HEK293T (cell line): ENCODE measurements around the gene KIF26B.

Experiments used
- CTCF ChIA-PET: fragments of 350-600 bp; formaldehyde crosslinking; extraction: SDS; loops from one replicate; lab custom pipeline; 2021; ENCODE audit warnings: antibody characterized with exemption, inconsistent platforms; lab: Yijun Ruan, JAX
- POLR2A ChIA-PET: fragments of 350-600 bp; formaldehyde crosslinking; extraction: SDS; loops from one replicate; lab custom pipeline; 2020; ENCODE audit warnings: antibody characterized with exemption, inconsistent platforms; lab: Yijun Ruan, JAX
- DNase-seq: peaks from one replicate; pipeline ENCODE4 v3.0.0; 2012; ENCODE audit warnings: mixed read lengths; ENCODE audit errors: extremely low spot score
- ARNT ChIP-seq: fragments of 450-650 bp; IDR thresholded peaks from 2 replicates; pipeline ENCODE4 v1.6.1; 2017; ENCODE audit warnings: mild to moderate bottlenecking
- BHLHE40 ChIP-seq: fragments of 450-650 bp; IDR thresholded peaks from 2 replicates; pipeline ENCODE4 v1.6.1; 2016; ENCODE audit warnings: mild to moderate bottlenecking, moderate library complexity, borderline replicate concordance
- CTBP1 ChIP-seq: fragments of 450-650 bp; IDR thresholded peaks from 2 replicates; pipeline ENCODE4 v1.6.1; 2016; ENCODE audit warnings: borderline replicate concordance
- ELF4 ChIP-seq: fragments of 450-650 bp; IDR thresholded peaks from 2 replicates; pipeline ENCODE4 v1.6.1; 2017; ENCODE audit warnings: antibody characterized with exemption
- FOXA1 ChIP-seq: fragments of 450-650 bp; IDR thresholded peaks from 2 replicates; pipeline ENCODE4 v1.6.1; 2016; ENCODE audit warnings: mild to moderate bottlenecking
- FOXK2 ChIP-seq: fragments of 450-650 bp; IDR thresholded peaks from 2 replicates; pipeline ENCODE4 v1.6.1; 2016; ENCODE audit warnings: mild to moderate bottlenecking
- FOXM1 ChIP-seq: fragments of 450-650 bp; IDR thresholded peaks from 2 replicates; pipeline ENCODE4 v1.6.1; 2017; ENCODE audit warnings: mild to moderate bottlenecking, borderline replicate concordance
- HDGF ChIP-seq: fragments of 450-650 bp; IDR thresholded peaks from 2 replicates; pipeline ENCODE4 v1.6.1; 2017; ENCODE audit warnings: antibody characterized with exemption, borderline replicate concordance
- L3MBTL2 ChIP-seq: fragments of 450-650 bp; conservative IDR thresholded peaks from 2 replicates; pipeline ENCODE4 v1.6.1; 2016; ENCODE audit warnings: mild to moderate bottlenecking
- LEF1 ChIP-seq: fragments of 450-650 bp; IDR thresholded peaks from 2 replicates; pipeline ENCODE4 v1.6.1; 2017; ENCODE audit warnings: mild to moderate bottlenecking, borderline replicate concordance
- NFRKB ChIP-seq: fragments of 450-650 bp; IDR thresholded peaks from 2 replicates; pipeline ENCODE4 v1.6.1; 2016; ENCODE audit warnings: mild to moderate bottlenecking, moderate library complexity
- SP1 ChIP-seq: fragments of 450-650 bp; IDR thresholded peaks from 2 replicates; pipeline ENCODE4 v1.6.1; 2017
- SUZ12 ChIP-seq: fragments of 450-650 bp; IDR thresholded peaks from 2 replicates; pipeline ENCODE4 v1.6.1; 2016; ENCODE audit warnings: mild to moderate bottlenecking
- TARDBP ChIP-seq: fragments of 450-650 bp; IDR thresholded peaks from 2 replicates; pipeline ENCODE4 v1.6.1; 2016
- ZNF384 ChIP-seq: fragments of 450-650 bp; IDR thresholded peaks from 2 replicates; pipeline ENCODE4 v1.6.1; 2016
- TF ChIP-seq, protein P1 (sequence below): fragments of 450-650 bp; IDR thresholded peaks from 2 replicates; pipeline ENCODE4 v1.6.1; 2016

The KIF26B gene

DNA sequence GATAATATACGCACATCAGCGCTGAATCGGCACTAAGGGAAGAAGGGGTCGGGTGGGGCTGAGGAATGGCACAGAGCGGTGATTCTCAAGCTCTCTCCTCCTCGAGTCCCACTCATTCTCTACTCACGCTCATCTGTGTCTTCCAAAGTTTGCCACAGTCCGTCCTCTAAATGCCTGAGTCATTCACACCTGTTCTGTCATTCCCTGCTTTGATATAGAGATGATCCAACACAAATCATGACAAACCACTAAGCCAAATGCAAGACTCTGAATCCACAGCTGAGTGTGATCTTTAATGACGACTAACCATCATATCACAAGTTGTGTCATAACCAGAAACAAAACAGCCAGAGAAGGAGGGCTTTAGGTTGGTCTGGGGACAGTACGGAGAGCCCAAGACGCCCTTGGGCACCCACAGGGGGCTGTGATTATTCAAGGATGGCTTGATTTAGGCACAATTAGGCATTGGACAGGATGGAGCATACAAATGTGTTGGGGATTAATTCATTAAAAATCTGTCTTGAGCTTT is 501.5 kb downstream of the KIF26B start:
- CTCF ChIA-PET = interaction anchor here (0.7 kb wide), 1 partner anchor 8 kb away, joined by 7 read pairs; no protein-coding TSS in a partner anchor
- POLR2A ChIA-PET = no interaction called here
- DNase-seq = no peak
- TF ChIP-seq FOXM1 (no peak), LEF1 (no peak), CTBP1 (no peak), FOXA1 (no peak), NFRKB (no peak), L3MBTL2 (no peak), SUZ12 (no peak), TARDBP (no peak), ZNF384 (no peak), BHLHE40 (no peak)
- TF ChIP-seq, protein P1, sequence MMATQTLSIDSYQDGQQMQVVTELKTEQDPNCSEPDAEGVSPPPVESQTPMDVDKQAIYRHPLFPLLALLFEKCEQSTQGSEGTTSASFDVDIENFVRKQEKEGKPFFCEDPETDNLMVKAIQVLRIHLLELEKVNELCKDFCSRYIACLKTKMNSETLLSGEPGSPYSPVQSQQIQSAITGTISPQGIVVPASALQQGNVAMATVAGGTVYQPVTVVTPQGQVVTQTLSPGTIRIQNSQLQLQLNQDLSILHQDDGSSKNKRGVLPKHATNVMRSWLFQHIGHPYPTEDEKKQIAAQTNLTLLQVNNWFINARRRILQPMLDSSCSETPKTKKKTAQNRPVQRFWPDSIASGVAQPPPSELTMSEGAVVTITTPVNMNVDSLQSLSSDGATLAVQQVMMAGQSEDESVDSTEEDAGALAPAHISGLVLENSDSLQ = no peak

DNA sequence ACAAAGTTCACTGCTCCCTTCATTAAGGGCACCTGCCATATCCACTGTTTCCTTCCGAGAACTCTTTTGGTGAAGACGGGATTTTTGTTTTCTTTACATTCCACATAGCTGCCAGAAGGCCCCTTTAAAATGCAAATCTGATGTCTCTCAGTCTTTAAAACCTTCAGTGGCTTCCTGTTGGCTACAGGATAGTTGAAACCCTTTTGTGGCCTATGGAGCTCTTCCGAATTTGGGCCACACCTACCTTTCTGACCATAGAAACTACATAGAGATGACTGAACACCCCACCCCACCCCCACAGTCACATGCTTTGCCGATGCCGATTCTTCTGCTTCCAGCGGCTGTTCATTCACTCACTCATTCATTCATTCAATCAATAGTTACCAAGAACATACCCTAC is 502.6 kb downstream of the KIF26B start:
- no peak for DNase-seq
- ChIA-PET POLR2A (no interaction called here), CTCF (no interaction called here)
- TF ChIP-seq TARDBP = no peak

DNA sequence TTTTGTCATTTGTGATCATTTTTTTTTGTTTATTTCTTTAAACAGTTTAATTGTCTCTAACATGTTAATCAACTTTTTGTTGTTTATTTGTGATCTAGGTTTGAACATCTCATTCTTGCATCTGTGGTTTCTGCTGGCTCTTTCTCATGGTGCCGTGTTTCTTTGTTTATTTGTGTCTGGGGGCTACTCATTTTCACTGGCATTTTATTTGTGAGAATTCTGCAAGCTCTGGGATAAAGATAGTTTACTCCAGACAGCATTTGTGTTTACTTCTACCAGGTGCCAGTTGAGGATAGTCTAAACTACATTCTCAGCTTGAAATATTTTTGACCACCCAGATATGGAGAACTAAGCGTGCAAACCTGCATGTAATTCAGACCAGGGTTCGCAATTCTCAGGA is 508.6 kb downstream of the KIF26B start:
- TF ChIP-seq LEF1 (no peak), NFRKB (no peak), FOXM1 (no peak), CTBP1 (no peak), ZNF384 (no peak), L3MBTL2 (no peak), FOXA1 (no peak), TARDBP (no peak)
- DNase-seq = no peak
- POLR2A ChIA-PET = no interaction called here
- CTCF ChIA-PET = no interaction called here

DNA sequence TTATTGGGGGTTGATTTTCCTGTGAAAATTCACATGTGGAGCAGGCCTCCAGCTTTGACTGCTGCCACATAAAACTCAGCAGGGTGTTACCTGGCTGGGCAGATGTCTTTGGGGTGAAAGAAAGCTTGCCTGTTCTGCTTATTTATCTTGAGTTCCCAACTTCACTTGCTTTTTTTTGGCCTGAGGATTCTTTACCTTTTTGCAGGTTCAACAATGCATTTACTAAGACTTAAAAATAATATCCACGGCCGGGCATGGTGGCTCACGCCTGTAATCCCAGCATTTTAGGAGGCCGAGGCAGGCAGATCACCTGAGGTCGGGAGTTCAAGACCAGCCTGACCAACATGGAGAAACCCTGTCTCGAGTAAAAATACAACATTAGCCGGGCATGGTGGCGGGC is 509.1 kb downstream of the KIF26B start:
- ChIA-PET POLR2A (no interaction called here), CTCF (no interaction called here)
- no peak for DNase-seq
- TF ChIP-seq CTBP1 (no peak), SP1 (no peak), ELF4 (no peak), ARNT (no peak), L3MBTL2 (no peak), NFRKB (no peak), TARDBP (no peak), ZNF384 (no peak), HDGF (no peak), BHLHE40 (no peak), SUZ12 (no peak), FOXM1 (no peak), LEF1 (no peak), FOXA1 (no peak), FOXK2 (no peak)
- TF ChIP-seq, protein P1 = no peak

DNA sequence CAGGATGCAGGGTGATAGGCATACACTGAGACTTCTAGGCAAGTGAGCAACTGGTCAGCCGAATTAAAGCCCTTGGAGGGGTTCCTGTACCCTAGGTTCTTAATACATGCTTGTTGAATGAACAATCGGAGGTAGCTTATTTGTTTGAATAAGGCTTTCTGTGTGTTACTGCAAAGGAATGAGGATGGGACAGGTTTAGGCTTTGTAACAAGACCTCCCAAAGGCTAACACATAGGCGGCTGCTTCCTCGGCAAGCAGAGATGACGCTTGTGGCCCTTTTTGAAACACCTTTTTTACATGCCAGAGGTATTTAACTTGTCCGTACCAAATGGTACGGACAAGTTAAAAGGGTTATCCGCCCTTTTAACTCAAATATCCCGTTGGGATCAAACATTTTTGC is 511.6 kb downstream of the KIF26B start:
- TF ChIP-seq TARDBP (no peak), HDGF (no peak), FOXM1 (no peak), FOXK2 (no peak), LEF1 (no peak), ARNT (no peak), L3MBTL2 (no peak), ELF4 (no peak), NFRKB (no peak), CTBP1 (no peak), BHLHE40 (no peak)
- POLR2A ChIA-PET = no interaction called here
- DNase-seq = no peak
- CTCF ChIA-PET = no interaction called here

DNA sequence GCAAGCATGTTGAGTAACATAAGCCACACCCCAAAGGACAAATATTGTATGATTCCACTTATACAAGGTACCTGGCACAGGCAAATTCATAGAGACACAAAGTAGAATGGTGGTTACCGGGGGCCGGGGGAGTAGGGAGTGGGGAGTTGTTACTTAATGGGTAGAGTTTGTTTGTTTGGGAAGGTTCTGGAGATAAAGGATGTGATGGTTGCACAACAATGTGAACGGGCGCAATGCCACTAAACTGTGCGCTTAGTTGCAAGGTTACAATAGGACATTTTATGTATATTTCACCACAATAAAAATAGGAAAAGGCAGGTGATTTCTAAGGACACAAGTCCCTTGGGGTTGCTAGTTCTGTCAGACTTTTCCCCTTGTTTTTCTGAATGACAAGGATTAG is 516.6 kb downstream of the KIF26B start:
- no peak for DNase-seq
- TF ChIP-seq L3MBTL2 (no peak), ARNT (no peak), FOXK2 (no peak), SUZ12 (no peak), FOXA1 (no peak), FOXM1 (no peak), SP1 (no peak), CTBP1 (no peak), NFRKB (no peak), TARDBP (no peak), LEF1 (no peak), ELF4 (no peak), BHLHE40 (no peak), ZNF384 (no peak), HDGF (no peak)
- TF ChIP-seq, protein P1 = no peak
- CTCF ChIA-PET = no interaction called here
- POLR2A ChIA-PET = no interaction called here
